Gastrocnemius medialis (tissue), 4 donors: ENCODE data around the gene CARD9. TPM values are rescaled to one million over a fixed set of nuclear protein-coding genes. Genes with fewer than 3 reads are reported as not detected.

Source experiments
- ATAC-seq, 2 donors: fragments of 150-250 bp; one replicate each; pipeline ENCODE4 v1.9.1; 2016
- DNase-seq, 2 donors: peaks; one replicate each; pipeline ENCODE4 v3.0.0-alpha.2; 2019
- H3K27ac ChIP-seq, 4 donors: fragments of 200-600 bp; sonication (generic); 1 replicate in 1 of 4; 2 replicates in 3 of 4; pipeline ENCODE4 v1.5.1; 2016 to 2018; ENCODE audit warnings: mild to moderate bottlenecking in 2 of 4, moderate library complexity in 1 of 4
- H3K27me3 ChIP-seq, 3 donors: fragments of 200-600 bp; sonication (generic) in 2 of 3; 1 replicate in 1 of 3; 2 replicates in 2 of 3; pipeline versions ENCODE4 v1.5.1 to v1.6.0; 2016 to 2019; ENCODE audit warnings: mild to moderate bottlenecking in 1 of 3, moderate library complexity in 1 of 3
- H3K36me3 ChIP-seq, 2 donors: fragments of 200-600 bp; sonication (generic) in 1 of 2; one replicate each; pipeline ENCODE4 v1.5.1; 2017 to 2018
- H3K4me1 ChIP-seq, 2 donors: fragments of 200-600 bp; sonication (generic) in 1 of 2; one replicate each; pipeline ENCODE4 v1.5.1; 2016 to 2017; ENCODE audit warnings: mild to moderate bottlenecking in 2 of 2
- H3K4me3 ChIP-seq, 4 donors: fragments of 200-600 bp; sonication (generic) in 3 of 4; 1 replicate in 1 of 4; 2 replicates in 3 of 4; pipeline ENCODE4 v1.5.1; 2016 to 2019; ENCODE audit warnings: mild to moderate bottlenecking in 2 of 4
- H3K9me3 ChIP-seq, 3 donors: fragments of 200-600 bp; sonication (generic) in 2 of 3; 1 replicate in 1 of 3; 2 replicates in 2 of 3; pipeline ENCODE4 v1.5.1; 2016 to 2019
- CTCF ChIP-seq, 5 experiments: fragments of 450-650 bp in 3 of 5; fragments of 200-600 bp in 2 of 5; sonication (generic) in 2 of 5; IDR thresholded peaks in 4 of 5; conservative IDR thresholded peaks in 1 of 5; 1 replicate in 4 of 5; 2 replicates in 1 of 5; pipeline ENCODE4 v1.5.1; 2016 to 2019; ENCODE audit warnings: antibody characterized with exemption in 5 of 5, mild to moderate bottlenecking in 3 of 5, moderate library complexity in 3 of 5
- POLR2A ChIP-seq, 2 donors: fragments of 450-650 bp; IDR thresholded peaks; one replicate each; pipeline ENCODE4 v1.6.1; 2017; ENCODE audit warnings: antibody characterized with exemption in 2 of 2, mild to moderate bottlenecking in 2 of 2, moderate library complexity in 2 of 2
- in situ Hi-C, 4 donors: fragments of 200-750 bp; cut with MboI; loops; one replicate each; pipeline versions ENCODE4 v1.15.0 to v1.8.0; 2017; ENCODE audit warnings: low sequenced_read_pairs in 4 of 4
- intact Hi-C: fragments of 100-400 bp; cut with DNase I; formaldehyde crosslinking; loops from one replicate; pipeline ENCODE4 v1.15.1; 2023; ENCODE audit warnings: low total_unique reads
- total RNA-seq, 4 donors: library from RNA; depleted of rRNA; stranded (reverse); fragments of >200 nt; gene quantifications; one replicate each; pipeline versions ENCODE4 v1.1.0 to v1.2.3, GENCODE V29; 2016

Gene CARD9
- total RNA-seq, 4 donors from 2014 or later: 0.34 to 1.2 (median 0.69) TPM

- intact Hi-C loops: no loop called here
- in situ Hi-C loops: no loop called here
Observed at GRCh38 chr9:136370037-136370436, 3.4 kb downstream of the CARD9 start.

GRCh38 chr9:136368190-136368589 is 5.3 kb downstream of the CARD9 start:
- intact Hi-C loops: no loop called here
- Histone ChIP-seq H3K4me3 (no peak overlapping the region), H3K27ac (no peak overlapping the region), H3K9me3 (no peaks in the 10 kb centered on the region), H3K36me3 (no peaks in the 10 kb centered on the region), H3K4me1 (peaks cover 5 to 7% of the 10 kb centered on the region in 2 donors), H3K27me3 (peaks cover 0 to 5% (median 0%) of the 10 kb centered on the region in 3 donors)
- no peak for ATAC-seq
- no peak for DNase-seq
- in situ Hi-C loops: no loop called here
- no peak for TF ChIP-seq CTCF (IDR thresholded peaks at IDR 0.05 in 4 of 5, conservative IDR thresholded peaks at IDR 0.05 in 1 of 5)
- TF ChIP-seq POLR2A (IDR thresholded peaks at IDR 0.05): no peak

More at GRCh38 chr9:136370037-136370436, 3.4 kb downstream of the CARD9 start:
- Histone ChIP-seq H3K9me3 (no peaks in the 10 kb centered on the region), H3K4me1 (no peaks in the 10 kb centered on the region), H3K4me3 (no peak overlapping the region), H3K27ac (no peak overlapping the region), H3K36me3 (no peaks in the 10 kb centered on the region), H3K27me3 (peaks cover 0 to 5% (median 0%) of the 10 kb centered on the region in 3 donors)
- TF ChIP-seq CTCF (IDR thresholded peaks at IDR 0.05 in 4 of 5, conservative IDR thresholded peaks at IDR 0.05 in 1 of 5): no peak
- TF ChIP-seq POLR2A (IDR thresholded peaks at IDR 0.05): no peak
- DNase-seq (no peak), ATAC-seq (no peak)

GRCh38 chr9:136367296-136368145 is 5.9 kb downstream of the CARD9 start:
- H3K27me3 ChIP-seq: peaks cover 0 to 3% (median 0%) of the 10 kb centered on the region in 3 donors
- in situ Hi-C loops (no loop called here), intact Hi-C loops (no loop called here)
- DNase-seq: no peak
- H3K9me3 ChIP-seq: no peaks in the 10 kb centered on the region
- no peak for ATAC-seq
- H3K27ac ChIP-seq: no peak overlapping the region
- no peak overlapping the region for H3K4me3 ChIP-seq
- TF ChIP-seq POLR2A (IDR thresholded peaks at IDR 0.05) (no peak), CTCF (IDR thresholded peaks at IDR 0.05 in 4 of 5, conservative IDR thresholded peaks at IDR 0.05 in 1 of 5) (no peak)
- H3K36me3 ChIP-seq: no peaks in the 10 kb centered on the region
- H3K4me1 ChIP-seq: peaks cover 7 to 9% of the 10 kb centered on the region in 2 donors

GRCh38 chr9:136366826-136367225 is 6.6 kb downstream of the CARD9 start:
- peaks cover 7 to 9% of the 10 kb centered on the region in 2 donors for H3K4me1 ChIP-seq
- DNase-seq: no peak
- in situ Hi-C loops: no loop called here
- no peaks in the 10 kb centered on the region for H3K27me3 ChIP-seq
- H3K27ac ChIP-seq: no peak overlapping the region
- H3K36me3 ChIP-seq: no peaks in the 10 kb centered on the region
- intact Hi-C loops: no loop called here
- no peak overlapping the region for H3K4me3 ChIP-seq
- no peak for ATAC-seq
- no peaks in the 10 kb centered on the region for H3K9me3 ChIP-seq
- no peak for TF ChIP-seq CTCF (IDR thresholded peaks at IDR 0.05 in 4 of 5, conservative IDR thresholded peaks at IDR 0.05 in 1 of 5)
- TF ChIP-seq POLR2A (IDR thresholded peaks at IDR 0.05): no peak
